ENCODE measurements around the gene SOBP. TPM values are rescaled to one million over a fixed set of nuclear protein-coding genes. Genes with fewer than 3 reads are reported as not detected.

Gene SOBP
- total and polyA plus RNA-seq, 2 donors (not counting 1 experiment from before 2014, with no cell fraction given) = 2.7 to 6.3 TPM

GRCh38 chr6:107459283-107460082 lies 30.4 kb upstream of the SOBP start, which contains the start of gene PDSS2:
Gene PDSS2 (minus strand): TSS chr6:107459564. CDS start chr6:107459285, 279 bp downstream.
- Histone ChIP-seq H3K4me2 (ENCODE audit: extremely low read depth, insufficient read depth, low read length) (peak within 1 kb of the TSS; percentile 95), H3K9me3 (ENCODE audit: control insufficient read depth, insufficient read depth, low read depth, low read length) (no peaks in the 10 kb centered on the region), H3K27ac (ENCODE audit: insufficient read depth, low read length) (peak within 1 kb of the TSS; percentile 85), H3K9ac (ENCODE audit: insufficient read depth, low read length) (peak within 1 kb of the TSS; percentile 83), H3K4me3 (replicated peaks in 1 of 4; ENCODE audit: control extremely low read depth in 1 of 4, insufficient read depth in 1 of 4, low read depth in 3 of 4, low read length in 4 of 4) (peak within 1 kb of the TSS; percentile 76 to 100 (median 90)), H2AFZ (ENCODE audit: low read length) (peak within 1 kb of the TSS; percentile 99), H3K36me3 (ENCODE audit: control insufficient read depth, insufficient read depth, low read length) (no peaks in the 10 kb centered on the region), H3K79me2 (ENCODE audit: control insufficient read depth, insufficient read depth, low read length) (peaks cover 15% of the 10 kb centered on the region), H3K27me3 (ENCODE audit: control insufficient read depth, insufficient read depth, low read length) (no peaks in the 10 kb centered on the region), H3K4me1 (ENCODE audit: control insufficient read depth, extremely low read depth, insufficient read depth, low read length) (no peaks in the 10 kb centered on the region), H4K20me1 (ENCODE audit: control insufficient read depth, extremely low read depth, insufficient read depth, low read length) (no peaks in the 10 kb centered on the region)
- TF ChIP-seq EZH2 (IDR thresholded peaks at IDR 0.05; ENCODE audit: low read length, missing control alignments) (no peak), CTCF (conservative IDR thresholded peaks at IDR 0.05 in 1 of 2, IDR thresholded peaks at IDR 0.05 in 1 of 2; ENCODE audit: low read depth in 1 of 2, low read length in 2 of 2) (peak; percentile 46 to 62)
- peak; percentile 95 to 97 for DNase-seq (ENCODE audit: low read depth in 2 of 2)

GRCh38 chr6:107460083-107460631 lies 29.8 kb upstream of the SOBP start:
- Histone ChIP-seq H3K4me2 (ENCODE audit: extremely low read depth, insufficient read depth, low read length) (peak overlapping the region; percentile 95), H2AFZ (ENCODE audit: low read length) (peak overlapping the region; percentile 95), H3K4me3 (replicated peaks in 1 of 4; ENCODE audit: control extremely low read depth in 1 of 4, insufficient read depth in 1 of 4, low read depth in 3 of 4, low read length in 4 of 4) (peak overlapping the region; percentile 76 to 100 (median 90)), H3K27ac (ENCODE audit: insufficient read depth, low read length) (peak overlapping the region; percentile 75), H3K36me3 (ENCODE audit: control insufficient read depth, insufficient read depth, low read length) (no peaks in the 10 kb centered on the region), H3K27me3 (ENCODE audit: control insufficient read depth, insufficient read depth, low read length) (no peaks in the 10 kb centered on the region), H3K79me2 (ENCODE audit: control insufficient read depth, insufficient read depth, low read length) (peaks cover 15% of the 10 kb centered on the region), H3K9ac (ENCODE audit: insufficient read depth, low read length) (peak overlapping the region; percentile 69), H4K20me1 (ENCODE audit: control insufficient read depth, extremely low read depth, insufficient read depth, low read length) (no peaks in the 10 kb centered on the region), H3K4me1 (ENCODE audit: control insufficient read depth, extremely low read depth, insufficient read depth, low read length) (no peaks in the 10 kb centered on the region), H3K9me3 (ENCODE audit: control insufficient read depth, insufficient read depth, low read depth, low read length) (no peaks in the 10 kb centered on the region)
- no peak for DNase-seq (ENCODE audit: low read depth in 2 of 2)
- TF ChIP-seq CTCF (conservative IDR thresholded peaks at IDR 0.05 in 1 of 2, IDR thresholded peaks at IDR 0.05 in 1 of 2; ENCODE audit: low read depth in 1 of 2, low read length in 2 of 2) (no peak), EZH2 (IDR thresholded peaks at IDR 0.05; ENCODE audit: low read length, missing control alignments) (no peak)

DNA sequence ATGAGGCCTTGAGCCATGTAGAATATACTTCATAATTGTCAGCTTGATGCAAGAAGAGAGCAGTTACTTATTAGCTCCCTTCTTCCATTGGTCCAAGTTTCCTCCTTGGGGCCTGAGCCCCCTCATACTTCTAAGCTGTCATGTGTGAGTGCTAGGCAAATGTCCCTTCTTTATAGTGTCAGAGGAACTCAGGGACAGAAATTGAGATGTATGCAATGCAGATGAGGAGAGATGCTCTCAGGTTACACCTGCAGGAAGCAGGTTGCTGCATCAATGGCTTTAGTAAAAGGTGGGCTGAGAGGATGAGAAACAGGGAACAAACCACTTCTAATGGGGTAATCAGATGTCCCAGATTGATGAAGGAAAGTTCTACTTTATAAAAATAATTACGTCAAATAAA lies 23.9 kb upstream of the SOBP start:
- Histone ChIP-seq H3K36me3 (ENCODE audit: control insufficient read depth, insufficient read depth, low read length) (no peaks in the 10 kb centered on the region), H3K4me2 (ENCODE audit: extremely low read depth, insufficient read depth, low read length) (no peak overlapping the region), H3K27me3 (ENCODE audit: control insufficient read depth, insufficient read depth, low read length) (no peaks in the 10 kb centered on the region), H3K4me1 (ENCODE audit: control insufficient read depth, extremely low read depth, insufficient read depth, low read length) (no peaks in the 10 kb centered on the region), H3K9ac (ENCODE audit: insufficient read depth, low read length) (no peak overlapping the region), H3K4me3 (replicated peaks in 1 of 4; ENCODE audit: control extremely low read depth in 1 of 4, insufficient read depth in 1 of 4, low read depth in 3 of 4, low read length in 4 of 4) (no peak overlapping the region), H3K27ac (ENCODE audit: insufficient read depth, low read length) (no peak overlapping the region), H3K9me3 (ENCODE audit: control insufficient read depth, insufficient read depth, low read depth, low read length) (no peaks in the 10 kb centered on the region), H4K20me1 (ENCODE audit: control insufficient read depth, extremely low read depth, insufficient read depth, low read length) (no peaks in the 10 kb centered on the region), H2AFZ (ENCODE audit: low read length) (no peak overlapping the region), H3K79me2 (ENCODE audit: control insufficient read depth, insufficient read depth, low read length) (no peaks in the 10 kb centered on the region)
- TF ChIP-seq EZH2 (IDR thresholded peaks at IDR 0.05; ENCODE audit: low read length, missing control alignments) (no peak), CTCF (conservative IDR thresholded peaks at IDR 0.05 in 1 of 2, IDR thresholded peaks at IDR 0.05 in 1 of 2; ENCODE audit: low read depth in 1 of 2, low read length in 2 of 2) (no peak)
- no peak for DNase-seq (ENCODE audit: low read depth in 2 of 2)
